ENCODE results near the gene AUP1.
"Not testable (repeated sequence)": the region's sequence is repeated elsewhere in the genome, so short reads cannot be mapped to it uniquely, and the experiment has no call there.

The AUP1 gene

DNA sequence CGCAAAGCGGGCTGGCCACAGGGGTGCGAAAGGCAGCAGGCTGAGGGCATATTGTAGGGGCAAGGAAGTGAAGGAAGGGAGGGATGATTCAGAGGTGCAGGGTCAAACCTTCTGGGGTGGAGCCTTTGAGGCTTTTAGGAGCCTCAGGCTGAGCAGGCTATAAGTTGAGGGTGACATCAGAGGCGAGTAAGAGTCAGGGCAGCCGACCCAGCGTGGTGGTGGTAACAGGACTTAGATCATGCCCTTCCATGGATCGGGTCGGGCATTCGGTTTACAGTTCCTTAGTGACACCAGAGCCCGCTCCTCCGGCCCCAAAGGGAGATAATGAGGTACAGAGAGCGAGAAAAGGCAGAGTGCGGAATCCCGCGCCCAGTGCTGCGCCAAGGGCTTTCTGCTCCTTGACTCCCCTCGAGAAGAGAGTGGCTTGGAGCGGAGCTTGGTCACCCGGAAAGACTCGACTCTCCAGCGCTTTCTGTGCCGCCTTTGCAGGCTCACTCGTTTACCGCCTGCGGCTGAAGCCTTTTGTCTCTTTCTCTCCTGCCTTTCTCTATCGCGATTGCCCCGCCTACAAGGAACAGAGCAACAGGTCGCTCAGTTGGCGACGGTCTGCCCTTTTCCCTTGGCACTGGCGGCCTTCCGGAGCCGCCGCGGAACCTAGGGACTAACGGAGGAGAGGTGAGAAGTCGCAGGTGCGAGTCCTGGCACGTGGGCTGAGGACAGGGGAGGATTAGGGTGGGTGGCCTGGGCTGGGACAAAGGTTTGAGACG is 30.8 kb downstream of the AUP1 start:
- DNase-seq (ENCODE audit: low read depth), result no peak

DNA sequence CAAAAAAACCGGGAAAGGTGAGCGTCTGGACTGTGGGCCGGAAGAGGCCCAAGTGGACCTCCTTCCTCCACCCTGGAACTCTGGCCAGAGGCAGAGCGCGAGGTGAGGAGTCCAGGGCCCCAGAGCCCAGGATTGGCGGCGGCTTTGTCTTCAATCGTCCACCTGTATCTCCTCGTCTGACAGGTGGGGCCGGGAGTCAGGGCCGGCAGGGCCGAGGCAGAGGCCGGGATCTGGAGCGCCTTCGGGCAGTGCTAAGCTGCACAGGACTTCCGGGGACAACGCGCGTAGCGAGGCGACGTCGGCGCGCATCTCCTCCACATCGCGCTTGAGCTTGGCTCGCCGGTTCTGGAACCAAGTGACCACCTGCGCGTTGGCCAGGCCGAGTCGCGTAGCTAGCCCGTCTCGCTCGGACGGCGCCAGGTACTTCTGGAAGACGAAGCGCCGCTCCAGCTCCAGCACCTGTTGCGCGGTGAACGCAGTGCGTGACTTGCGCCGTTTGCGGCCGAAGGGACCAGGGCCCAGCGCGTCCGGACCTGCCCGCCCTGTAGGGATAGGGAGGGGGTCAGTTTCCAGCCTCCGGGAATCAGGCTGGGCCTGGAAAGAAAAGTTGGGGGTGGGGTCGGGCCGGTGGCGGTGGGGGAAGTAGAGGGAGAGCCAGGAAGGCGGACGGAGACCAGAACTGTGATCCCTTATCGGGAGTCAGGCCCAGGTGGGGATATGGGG is 31.6 kb downstream of the AUP1 start:
- DNase-seq (ENCODE audit: low read depth), result no peak

DNA sequence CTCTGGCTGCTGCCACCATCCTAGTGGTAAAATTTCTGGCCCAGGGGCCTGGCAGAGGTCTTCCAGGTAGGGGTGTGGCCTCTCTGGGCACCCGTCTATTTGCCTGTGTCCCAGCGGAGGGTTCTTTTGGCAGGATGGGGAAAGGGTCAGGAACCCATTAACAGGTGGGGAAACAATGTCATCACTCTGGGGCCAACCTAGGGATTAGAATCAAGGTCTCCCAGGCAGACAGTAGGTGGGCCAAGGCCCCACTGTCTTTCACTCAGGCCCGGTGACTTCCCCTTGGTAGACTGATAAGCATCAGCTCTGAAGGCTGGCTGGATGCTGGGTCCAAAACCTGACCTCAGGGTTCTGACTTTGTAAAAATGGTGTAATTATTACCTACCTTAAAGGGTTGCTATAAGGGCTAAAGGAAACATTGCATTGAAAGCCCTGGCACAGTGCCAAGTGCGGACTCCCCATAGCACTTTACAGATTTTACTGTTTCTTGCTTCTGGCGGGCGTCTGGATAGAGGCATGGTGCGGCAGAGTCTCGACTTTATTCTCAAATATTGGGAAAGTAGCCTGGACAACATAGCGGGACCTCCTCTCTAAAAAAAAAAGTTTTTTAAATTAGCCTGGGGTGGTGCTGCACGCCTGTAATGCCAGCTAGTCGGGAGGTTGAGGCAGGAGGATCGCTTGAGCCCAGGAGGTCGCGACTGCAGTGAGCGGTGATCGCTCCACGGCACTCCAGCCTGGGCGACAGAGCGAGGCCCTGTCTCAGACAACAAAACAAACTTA is 32.3 kb downstream of the AUP1 start:
- DNase-seq (ENCODE audit: low read depth), result no peak

DNA sequence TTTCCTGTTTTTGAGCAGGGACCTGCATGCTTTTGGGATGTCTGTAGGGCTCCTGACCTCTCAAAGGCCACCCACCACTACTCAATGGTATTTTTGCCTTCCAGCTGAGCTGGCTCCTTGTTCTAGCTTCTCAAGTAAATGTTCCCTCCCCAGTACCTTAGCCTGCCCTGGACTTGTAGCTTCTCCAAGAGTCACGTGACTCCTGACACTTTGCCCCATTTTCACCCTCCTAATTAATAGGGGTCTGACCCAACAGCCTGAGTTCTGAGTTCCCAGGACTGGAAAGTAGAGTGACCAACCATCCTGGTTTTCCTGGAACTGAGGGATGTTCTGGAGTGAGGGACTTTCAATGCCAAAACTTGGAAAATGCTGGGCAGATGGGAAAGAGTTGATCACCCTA is 34.1 kb downstream of the AUP1 start:
- no peak for DNase-seq (ENCODE audit: low read depth)

DNA sequence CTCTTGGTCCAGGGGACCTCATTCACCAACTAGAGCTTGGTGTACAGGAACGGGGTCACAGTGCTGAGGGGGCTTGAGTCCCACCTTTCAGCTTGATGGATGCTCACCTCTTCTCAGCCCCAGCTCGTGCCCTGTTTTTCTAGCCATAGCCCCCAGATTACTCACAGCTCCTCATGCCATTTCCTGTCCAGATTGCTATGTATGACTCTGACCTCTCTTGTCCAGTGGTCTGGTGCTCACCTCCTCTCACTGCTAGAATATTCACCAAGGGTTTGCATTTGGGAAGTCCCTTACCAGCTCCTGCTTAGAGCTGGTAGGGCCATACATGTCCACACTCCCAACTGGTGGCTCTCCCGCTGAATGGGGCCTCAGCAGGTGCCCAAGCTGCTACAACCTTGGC is 36.0 kb downstream of the AUP1 start:
- DNase-seq (ENCODE audit: low read depth), result no peak

DNA sequence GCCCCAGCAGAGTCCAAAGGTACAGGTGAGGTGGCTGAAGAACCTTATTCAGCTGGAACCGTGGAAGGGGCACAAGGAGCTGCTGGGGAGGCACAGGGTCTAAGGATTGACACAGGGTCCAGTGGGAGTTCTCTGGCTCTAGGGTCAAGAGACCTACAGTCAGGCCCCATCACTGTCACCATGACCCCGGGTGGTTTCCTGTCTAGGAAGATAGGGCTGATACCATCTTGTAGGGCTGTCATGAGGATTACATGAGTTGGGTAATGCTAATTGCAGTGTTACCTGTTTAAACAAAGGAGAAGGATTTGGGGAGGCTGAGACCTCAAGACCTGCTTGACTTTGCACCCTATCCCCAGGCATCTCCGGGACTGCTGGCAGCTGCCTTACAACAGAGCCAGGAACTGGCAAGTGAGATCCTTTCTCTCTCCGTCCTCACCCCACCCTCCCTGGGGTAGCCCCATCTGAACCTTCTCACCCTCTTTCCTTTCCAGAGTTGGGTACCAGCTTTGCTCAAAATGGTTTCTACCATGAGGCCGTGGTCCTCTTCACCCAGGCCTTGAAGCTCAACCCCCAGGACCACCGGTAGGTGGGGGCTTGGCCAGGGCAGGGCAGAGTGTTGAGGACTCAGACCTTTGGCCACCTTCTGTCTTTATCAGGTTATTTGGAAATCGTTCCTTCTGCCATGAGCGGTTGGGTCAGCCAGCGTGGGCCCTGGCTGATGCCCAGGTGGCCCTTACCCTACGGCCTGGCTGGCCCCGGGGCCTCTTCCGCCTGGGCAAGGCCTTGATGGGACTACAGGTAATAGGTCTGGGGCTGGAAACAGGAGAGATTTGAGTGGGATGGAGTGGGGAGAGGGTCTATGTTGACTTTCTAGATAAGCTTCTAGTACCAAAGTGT is 37.6 kb downstream of the AUP1 start:
- DNase-seq (ENCODE audit: low read depth), result no peak

DNA sequence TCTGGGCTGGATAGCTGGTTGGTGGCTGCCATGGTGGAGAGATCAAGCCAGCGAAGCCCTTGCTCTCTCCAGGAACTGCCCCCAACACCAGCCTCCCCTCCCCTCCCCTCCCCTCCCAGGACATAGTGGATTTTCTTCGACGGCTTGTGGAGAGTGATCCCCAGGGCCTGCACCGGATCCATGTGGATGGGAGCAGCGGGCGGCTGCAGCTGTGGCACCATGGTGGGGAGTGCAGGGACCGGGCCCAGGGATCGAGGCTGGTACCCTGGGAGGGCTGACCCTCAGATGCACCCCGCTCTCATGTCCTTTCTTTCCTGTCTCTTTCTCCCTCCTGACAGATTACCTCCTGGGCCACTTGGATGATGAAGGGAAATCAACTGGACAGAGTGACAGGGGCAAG is 39.6 kb downstream of the AUP1 start:
- no peak for DNase-seq (ENCODE audit: low read depth)

DNA sequence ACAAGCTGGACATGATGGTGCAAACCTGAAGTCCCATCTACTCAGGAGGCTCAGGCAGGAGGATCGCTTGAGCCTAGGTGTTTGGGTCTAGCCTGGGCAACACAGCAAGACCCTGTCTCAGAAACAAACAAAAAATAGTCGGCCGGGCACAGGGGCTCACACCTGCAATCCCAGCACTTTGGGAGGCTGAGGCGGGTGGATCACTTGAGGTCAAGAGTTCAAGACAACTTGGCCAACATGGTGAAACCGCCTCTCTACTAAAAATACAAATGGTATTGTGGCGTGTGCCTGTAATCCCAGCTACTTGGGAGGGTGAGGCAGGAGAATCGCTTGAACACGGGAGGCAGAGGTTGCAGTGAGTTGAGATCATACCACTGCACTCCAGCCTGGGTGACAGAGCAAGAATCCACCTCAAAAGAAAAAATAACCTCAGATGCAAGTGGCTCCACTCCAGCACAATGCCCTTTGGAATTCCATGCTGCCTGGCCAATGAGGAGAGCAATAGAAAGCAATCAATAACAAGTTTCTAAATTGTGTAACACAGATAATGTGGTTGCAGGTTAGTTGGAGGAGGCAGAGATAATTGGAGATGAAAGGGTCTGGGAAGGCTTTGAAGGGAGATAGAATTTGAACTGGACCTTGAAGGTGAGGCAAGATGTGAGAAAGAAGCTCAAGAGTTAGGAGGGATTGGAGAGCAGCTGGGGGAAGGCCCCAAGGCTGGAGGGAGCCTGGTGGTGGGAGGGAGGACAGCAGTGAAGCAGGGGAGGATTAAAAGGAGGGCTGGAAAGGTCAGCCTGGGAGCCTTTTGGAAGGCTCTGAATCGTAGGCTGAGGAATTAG is 40.6 kb downstream of the AUP1 start:
- no peak for DNase-seq (ENCODE audit: low read depth)

DNA sequence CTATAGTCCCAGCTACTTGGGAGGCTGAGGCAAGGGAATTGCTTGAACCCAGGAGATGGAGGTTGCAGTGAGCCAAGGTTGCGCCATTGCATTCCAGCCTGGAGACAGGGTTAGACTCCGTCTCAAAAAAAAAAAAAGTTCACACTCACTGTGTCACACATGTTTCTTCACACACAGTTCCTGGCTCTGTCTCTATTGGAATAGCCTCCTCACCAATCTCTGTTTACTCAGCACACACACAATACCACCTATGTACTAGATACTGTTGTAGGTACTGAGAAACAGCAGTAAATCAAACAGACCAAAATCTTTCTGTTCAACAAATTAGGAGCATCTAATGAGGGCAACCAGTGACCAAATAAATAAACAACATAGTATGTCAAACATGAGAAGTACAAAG is 43.4 kb downstream of the AUP1 start:
- no peak for DNase-seq (ENCODE audit: low read depth)

DNA sequence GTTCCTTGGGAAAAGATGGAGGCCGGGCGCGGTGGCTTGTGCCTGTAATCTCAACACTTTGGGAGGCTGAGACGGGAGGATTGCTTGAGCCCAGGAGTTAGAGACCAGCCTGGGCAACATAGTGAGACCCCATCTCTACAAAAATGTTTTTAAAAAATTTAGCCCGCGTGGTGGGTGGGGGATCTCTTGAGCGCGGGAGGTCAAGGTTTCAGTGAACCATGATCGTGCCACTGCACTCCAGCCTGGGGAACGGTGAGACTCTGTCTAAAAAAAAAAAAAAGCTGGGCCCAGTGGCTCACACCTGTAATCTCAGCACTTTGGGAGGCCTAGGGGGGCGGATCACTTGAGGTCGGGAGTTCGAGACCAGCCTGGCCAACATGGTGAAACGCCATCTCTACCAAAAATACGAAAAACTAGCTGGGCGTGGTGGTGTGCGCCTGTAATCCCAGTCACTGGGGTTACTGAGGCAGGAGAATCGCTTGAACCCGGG is 45.8 kb downstream of the AUP1 start:
- not testable (repeated sequence) for DNase-seq (ENCODE audit: low read depth)

DNA sequence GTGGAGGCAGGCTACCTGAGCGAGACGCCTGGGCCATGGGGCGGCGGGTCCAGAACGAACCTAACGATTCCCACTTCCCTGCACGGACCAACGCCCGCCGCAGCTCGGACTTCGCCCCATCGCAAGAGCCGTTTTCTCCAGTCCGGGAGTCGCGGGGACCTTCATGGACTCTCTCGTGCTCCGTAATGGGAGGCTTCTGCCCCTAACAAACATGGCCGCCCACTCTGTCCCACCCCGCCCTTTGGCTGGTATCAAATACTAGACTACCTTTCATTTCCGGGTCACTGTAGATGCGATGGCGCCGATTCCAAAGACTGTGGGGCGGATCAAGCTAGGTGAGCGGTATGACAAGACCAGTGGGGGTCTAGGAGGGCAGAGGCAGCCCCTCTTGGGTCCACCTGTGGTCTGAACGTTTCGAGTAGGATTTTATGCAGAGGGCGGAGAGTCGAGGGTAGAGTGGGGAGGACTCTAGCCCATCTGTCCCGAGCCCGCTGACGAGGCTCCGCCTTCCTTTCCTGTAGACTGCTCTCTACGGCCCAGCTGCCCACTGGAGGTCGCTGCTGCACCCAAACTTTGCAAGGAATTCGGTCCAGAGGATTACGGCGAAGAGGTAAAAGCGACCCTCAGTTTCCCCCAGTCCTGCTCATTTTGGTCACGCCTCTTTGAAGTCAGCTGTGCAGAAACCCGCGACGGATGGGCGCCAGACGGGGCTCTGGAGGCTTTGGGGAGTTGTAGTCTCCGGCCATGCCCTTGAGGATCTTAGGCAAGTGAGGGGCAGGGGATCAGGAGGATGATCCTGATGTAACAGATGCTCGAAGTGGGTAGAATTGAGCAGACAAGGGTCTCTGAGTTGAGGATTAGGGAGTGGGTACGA is 46.5 kb downstream of the AUP1 start, which contains the start of the genes CCDC142 and TTC31:
Gene CCDC142, minus strand, starts transcription at position 198 of the 874 bp plus-strand sequence. Its CDS starts 161 bp downstream, at position 37.
Gene TTC31, plus strand, starts transcription at position 281 of the 874 bp plus-strand sequence. Its CDS starts 15 bp downstream, at position 296.
- peak; percentile 89 for DNase-seq (ENCODE audit: low read depth)

DNA sequence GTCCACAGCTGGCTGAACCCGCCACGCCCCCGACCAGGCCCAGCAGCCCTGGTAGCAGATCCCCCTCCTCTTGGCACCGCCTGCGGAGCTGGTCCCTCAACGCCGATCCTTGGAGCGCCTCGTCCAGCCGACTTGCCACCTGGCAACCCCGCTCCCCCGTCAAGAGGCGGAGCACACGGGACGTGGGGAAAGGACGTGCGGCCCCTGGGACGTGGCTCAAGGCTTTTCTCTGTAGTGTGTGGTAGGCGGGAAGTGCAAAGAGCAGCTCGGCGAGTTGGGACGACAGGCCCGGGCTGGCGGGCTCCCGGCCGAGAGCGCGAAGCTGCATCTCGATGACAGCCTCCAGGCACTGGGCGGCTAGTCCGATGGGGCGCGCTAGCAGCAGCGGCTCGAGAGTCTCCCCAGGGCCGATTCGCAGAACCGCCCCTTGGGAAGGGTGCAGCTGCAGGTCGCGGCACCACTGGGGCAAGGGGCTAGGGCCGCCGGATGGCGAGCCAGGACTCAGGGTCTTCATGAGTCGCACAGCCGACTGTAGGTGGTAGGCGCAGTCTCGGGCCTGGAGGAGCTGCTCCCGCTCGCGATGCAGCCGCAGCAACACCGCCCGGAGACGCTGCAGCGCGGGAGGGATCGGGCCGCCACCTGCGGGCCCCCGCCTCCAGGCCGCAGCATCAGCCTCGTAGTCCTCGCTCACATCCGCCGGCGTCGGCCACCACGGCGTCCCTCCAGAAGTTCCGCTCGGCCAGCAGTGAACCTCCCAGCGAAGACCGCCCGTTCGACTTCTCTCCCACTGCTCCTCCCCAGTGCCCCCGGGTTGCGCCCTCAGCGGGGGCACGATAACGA is 47.3 kb downstream of the AUP1 start:
- DNase-seq (ENCODE audit: low read depth), result no peak

DNA sequence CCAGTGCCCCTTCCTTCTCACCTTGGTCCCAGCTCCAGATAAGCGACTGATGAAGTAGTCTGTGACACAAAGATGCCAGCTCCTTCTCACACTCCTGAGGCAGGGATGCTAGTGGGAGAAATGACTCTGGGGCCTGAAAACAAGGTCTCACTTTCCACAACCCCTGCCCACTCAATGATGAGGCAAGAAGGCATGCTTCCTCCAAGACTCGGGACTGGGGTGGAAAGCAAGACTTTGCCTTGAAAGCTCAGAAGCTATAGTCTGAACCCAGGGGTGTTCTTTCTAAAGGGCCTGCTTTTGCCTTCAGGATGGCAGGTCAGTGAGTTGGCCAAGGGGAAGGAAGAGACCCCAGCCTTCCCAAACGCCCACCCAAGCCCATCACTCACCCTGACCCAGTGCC is 48.1 kb downstream of the AUP1 start:
- no peak for DNase-seq (ENCODE audit: low read depth)
